HG03342 (cell line): ENCODE data around the gene UBL4B.

Source experiments
- ATAC-seq: cut with Tn5 transposase; IDR thresholded peaks from one replicate; pipeline ENCODE4 v1.9.1; 2021; ENCODE audit warnings: mild to moderate bottlenecking, moderate library complexity; ENCODE audit not compliant: unreplicated experiment

UBL4B gene

DNA sequence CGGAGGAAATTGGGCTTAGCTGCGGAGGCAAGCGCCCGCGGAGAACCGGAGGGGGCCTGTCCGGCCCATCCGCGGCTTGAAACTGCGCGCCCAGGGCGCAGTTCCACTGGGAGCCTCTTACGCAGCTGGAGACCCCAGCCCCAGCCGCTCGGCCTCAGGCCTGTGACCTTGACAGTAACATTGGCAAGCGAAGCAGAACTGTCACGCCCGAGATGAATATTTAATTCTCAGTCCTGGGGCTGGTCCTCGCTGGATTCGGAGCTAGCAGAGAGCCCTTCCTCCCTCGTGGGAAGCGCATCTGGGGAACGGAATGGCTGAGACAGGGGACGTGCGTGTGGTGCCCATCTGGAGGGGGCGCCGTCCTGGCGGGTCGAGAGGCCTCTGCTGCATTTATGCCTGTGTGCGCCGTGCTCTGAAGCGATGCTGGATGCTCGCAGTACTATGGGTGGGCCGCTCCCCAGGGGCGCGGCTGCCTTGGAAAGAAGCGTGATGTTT is 39.0 kb downstream of the UBL4B start:
- ATAC-seq = no peak

DNA sequence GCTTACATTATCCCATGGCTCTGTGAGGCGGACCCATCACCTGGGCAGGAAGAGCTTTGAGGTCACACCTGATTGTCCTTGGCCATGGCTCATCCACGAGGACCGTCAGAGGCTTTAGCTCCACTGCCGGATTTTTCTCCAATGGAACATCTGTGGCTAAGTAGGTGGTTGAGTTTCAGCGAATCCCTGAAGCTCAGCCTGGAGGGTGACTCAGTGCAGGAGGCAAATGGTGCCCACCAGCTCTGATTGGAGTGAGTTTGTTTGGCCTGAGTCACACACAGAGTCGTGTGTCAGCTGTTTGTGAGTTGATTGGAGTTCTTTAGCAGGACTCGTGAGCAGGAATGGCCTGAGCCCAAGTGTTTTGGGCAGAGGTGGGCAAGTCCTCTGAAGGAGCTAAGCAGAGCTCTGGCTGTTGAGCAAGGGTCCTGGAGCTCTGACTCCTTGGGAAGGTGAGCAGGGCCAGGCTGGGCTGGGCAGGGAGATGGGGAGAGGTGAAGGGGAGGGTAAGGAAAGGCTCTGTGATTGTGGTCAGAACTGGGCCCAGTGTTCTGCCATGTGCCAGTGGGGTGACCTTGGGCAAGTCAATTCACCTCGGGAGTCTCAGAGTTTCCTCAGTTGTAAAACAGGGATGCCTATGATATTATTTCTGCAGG is 40.0 kb downstream of the UBL4B start:
- no peak for ATAC-seq

DNA sequence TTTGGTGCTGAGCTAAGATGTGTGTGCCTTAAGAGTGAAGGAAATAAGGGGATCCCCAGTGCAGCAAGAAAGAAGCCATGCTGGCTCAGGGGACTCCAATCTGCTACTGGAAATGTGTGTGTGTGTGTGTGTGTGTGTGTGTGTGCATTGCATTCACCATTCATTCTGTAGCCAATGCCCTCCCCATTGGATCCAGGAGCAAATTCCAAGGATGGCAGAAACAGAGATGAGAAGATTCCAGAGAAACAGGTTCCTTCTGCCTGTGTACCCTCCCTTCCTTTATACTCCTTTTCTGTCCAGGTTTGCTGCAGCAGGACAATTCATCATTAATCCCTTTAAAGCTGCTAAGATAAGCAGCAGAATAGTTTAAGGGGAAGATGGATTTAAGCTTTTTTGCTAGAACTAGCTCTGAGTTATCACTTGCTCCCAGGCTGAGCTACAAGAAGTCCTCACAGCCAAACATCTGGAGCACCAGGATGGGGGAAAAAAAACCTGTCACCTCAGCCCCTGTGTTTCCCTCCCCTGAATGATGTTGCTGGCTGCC is 41.2 kb downstream of the UBL4B start:
- no peak for ATAC-seq

DNA sequence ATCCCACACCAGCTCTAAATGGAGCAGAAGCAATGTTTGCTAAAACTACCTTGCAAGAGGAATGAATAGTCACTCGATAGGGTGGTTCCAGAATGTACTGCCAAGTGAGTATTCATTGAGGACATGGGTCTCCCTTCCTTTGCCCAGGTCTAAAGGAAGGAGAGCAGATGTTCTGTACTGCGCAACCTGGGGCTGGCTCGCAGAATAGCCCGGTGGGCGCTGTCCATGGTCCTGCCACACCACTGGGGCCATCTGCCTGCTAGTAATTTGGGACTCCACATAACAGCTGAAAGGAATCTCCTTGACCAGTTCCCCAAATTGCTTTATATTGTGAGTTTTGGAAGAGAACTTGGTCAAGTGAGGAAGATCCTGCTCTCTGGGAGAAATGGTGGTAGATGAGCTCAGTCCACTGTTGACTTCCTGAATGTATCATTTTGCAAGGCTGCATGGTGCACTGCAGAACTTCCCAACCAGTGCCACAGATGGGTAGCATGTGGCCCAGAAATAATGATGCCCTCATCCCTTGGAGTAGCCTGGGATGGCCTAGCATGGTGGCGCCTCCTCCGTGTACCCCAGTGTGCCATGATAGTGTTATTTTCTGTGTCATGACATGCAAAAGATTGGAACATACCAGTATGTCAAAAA is 43.8 kb downstream of the UBL4B start:
- ATAC-seq = no peak

DNA sequence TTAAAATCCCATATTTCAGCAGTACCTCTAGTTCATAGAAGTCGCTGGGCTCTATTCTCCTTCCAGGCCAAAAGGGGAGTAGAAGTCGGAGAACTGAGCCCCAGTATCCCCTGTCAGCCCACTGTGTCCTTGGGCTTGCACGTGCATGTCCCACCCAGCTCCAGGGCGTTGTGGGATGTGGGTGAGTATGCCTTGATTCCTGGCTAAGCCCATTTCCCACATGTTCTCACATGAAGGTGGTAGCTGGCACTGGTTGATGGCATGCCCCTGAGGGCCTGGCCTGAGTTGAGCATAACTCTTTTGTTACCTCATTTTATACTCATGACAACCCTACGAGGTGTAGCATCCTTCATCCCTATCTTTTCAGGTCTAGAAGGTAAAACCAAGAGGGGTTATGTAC is 46.0 kb downstream of the UBL4B start:
- no peak for ATAC-seq

DNA sequence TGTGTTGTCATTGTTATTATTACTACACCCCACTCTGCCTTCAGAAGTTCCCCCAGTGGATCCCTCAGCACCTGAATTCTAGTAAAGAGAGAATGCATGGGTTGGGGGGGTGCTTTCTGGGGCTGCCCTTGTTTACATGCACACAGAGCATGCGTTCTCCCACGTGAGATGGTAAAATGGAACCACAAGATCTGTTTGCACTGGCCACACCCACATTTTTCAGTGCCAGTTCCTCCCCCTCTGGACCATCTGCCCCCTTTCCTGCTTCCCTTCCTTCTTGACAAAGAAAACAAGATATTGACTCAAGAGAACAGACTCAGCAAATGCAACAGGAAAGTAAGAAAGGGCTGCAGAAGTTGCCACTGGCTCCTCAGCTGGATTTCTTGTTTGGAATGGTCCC is 46.9 kb downstream of the UBL4B start:
- ATAC-seq = no peak

DNA sequence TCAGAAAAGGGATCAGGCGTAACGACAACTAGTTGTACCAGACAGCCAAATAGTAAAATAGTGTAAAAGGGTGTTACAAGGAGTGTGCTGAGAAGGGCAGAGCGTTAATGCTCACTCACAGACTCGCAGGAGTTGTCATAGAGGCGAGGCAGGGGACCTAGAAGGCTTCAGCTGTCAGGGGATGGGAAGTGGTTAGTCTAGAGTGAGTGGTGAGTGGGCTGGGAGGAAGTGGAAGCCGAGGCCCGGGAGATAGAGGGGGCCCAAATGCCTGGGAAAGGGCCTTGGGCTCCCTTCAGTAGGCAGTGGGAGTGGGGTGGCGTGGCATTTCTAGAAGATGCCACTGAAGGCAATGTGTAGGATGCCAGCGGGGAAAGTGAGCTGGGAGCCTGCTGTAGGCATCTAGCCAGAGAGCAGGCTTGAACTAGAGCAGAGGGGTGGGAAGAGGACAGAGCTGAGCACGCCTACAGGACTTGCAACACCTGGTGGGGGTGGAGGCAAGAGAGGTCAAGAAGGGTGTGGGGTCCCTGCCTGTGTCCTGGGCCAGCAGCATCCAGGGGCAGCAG is 48.4 kb downstream of the UBL4B start:
- no peak for ATAC-seq

DNA sequence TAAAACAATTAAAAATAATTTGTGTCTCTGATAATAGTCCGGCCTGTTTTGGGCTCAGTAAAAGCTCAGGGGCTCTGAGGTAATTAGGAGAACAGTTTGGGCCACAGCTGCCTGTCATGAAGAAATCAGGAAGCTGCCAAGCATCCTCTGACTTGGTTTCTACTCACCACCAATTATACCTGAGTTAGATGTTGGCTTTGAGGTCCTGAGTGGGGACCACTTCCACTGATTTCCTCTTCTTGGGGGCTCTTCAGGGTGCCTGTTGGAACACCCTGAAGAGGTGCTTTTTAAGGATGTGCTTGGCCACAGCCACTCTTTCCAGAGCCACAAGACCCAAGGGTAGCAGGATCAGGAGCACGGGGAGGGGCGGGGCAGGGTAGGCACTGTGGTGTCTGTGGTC is 48.9 kb downstream of the UBL4B start:
- ATAC-seq = no peak

DNA sequence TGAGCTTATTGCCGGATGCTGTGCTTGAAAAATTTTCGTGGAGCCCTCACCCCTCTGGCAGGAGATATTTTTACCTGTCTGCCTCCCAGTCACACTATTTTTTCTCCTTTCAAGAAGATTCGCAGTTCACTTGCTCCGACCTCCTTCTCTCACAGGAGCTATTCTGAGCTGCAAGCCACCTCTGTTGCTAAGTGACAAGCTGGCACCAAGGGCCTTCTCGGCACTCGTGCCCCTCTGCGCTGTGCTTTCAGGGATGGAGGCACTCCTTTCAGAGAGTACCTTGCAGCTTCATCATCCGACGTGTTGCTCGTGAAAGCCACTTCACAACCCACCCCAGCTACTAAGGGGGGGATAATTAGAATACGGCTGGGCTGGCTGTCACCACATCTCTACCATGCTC is 49.6 kb downstream of the UBL4B start:
- ATAC-seq = no peak
